ENCODE data around the gene ZMYND12.
A peak's percentile ranks its signal among the peaks of the same experiment; 100 is the strongest.

The ZMYND12 gene

DNA sequence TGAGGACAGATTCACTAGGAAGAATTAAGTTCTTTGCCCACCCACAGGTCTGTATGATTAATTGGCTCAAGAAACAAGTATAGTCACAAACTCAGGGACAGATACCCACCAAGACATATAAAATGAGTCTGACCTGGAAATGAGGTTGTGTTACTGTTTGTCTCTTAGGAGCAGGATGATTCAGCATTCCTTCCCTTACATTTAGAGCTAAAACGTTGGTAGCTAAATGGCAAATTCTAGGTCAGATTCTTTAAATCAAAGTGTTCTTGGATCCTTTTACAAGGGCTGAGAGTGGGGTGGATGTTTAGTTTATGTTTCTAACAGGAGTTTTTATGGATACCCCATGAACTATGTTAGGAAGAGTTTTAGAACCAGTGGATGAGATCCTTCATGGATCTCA, 70.5 kb downstream of the ZMYND12 start:
- DNase-seq = no peak

- no peak for DNase-seq
Observed at GRCh38 chr1:42381280-42381673, 74.5 kb downstream of the ZMYND12 start.

GRCh38 chr1:42380586-42381279, 75.1 kb downstream of the ZMYND12 start, which contains the start of gene RIMKLA:
Gene RIMKLA, plus strand, starts transcription at chr1:42380792. Its CDS starts 143 bp downstream, at chr1:42380935.
- peak; percentile 67 for DNase-seq

Data from DMS79 (cell line).